Measurements from ENCODE around the gene RNF175. TPM values are rescaled to one million over a fixed set of nuclear protein-coding genes. Genes with fewer than 3 reads are reported as not detected.
A peak's percentile ranks its signal among the peaks of the same experiment; 100 is the strongest.

RNF175 gene
- total and polyA plus RNA-seq, 5 donors from 2014 or later, result 2.1 to 17.3 (median 10.0) TPM

DNA sequence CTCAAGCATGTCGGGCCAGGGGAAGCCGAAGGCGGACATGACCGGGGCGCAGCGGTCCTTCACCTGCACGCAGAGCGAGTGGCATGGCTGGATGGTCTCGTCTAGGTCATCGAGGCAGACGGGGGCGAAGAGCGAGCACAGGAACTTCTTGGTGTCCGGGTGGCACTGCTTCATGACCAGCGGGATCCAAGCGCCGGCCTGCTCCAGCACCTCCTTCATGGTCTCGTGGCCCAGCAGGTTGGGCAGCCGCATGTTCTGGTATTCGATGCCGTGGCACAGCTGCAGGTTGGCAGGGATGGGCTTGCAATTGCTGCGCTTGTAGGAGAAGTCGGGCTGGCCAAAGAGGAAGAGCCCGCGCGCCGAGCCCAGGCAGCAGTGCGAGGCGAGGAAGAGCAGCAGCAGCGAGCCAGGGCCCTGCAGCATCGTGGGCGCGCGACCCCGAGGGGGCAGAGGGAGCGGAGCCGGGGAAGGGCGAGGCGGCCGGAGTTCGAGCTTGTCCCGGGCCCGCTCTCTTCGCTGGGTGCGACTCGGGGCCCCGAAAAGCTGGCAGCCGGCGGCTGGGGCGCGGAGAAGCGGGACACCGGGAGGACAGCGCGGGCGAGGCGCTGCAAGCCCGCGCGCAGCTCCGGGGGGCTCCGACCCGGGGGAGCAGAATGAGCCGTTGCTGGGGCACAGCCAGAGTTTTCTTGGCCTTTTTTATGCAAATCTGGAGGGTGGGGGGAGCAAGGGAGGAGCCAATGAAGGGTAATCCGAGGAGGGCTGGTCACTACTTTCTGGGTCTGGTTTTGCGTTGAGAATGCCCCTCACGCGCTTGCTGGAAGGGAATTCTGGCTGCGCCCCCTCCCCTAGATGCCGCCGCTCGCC lies 28.8 kb upstream of the RNF175 start, which contains the start of gene SFRP2:
Gene SFRP2 (minus strand): TSS at position 671 of the 864 bp plus-strand sequence. CDS start 248 bp downstream, at position 423.
- ATAC-seq (ENCODE audit: low read depth in 2 of 2) (no peak), DNase-seq (peak in 1 of 3 donors; percentile 7)
- no peak within 1 kb of the TSS for H3K27ac ChIP-seq (ENCODE audit: insufficient read depth, low read length, poor library complexity, severe bottlenecking)
- no peak within 1 kb of the TSS for H3K4me3 ChIP-seq (ENCODE audit: low read depth, low read length)
- H3K9me3 Mint-ChIP-seq, result peaks cover 0 to 5% (median 0%) of the 10 kb centered on the region in 7 donors
- H3K36me3 ChIP-seq (ENCODE audit: control insufficient read depth, insufficient read depth, low read length), result no peaks in the 10 kb centered on the region
- H3K4me3 Mint-ChIP-seq, result peak within 1 kb of the TSS; percentile 59 to 76 (median 64)
- no peaks in the 10 kb centered on the region for H3K9me3 ChIP-seq (ENCODE audit: control insufficient read depth in 2 of 2, low read length in 2 of 2)
- H3K4me1 Mint-ChIP-seq, result peaks cover 5 to 50% (median 19%) of the 10 kb centered on the region in 4 donors
- peaks cover 4% of the 10 kb centered on the region for H3K36me3 Mint-ChIP-seq
- H3K27me3 Mint-ChIP-seq, result peaks cover 88% of the 10 kb centered on the region
- H3K27ac Mint-ChIP-seq, result no peak within 1 kb of the TSS
- peaks cover 40% of the 10 kb centered on the region for H3K4me1 ChIP-seq (ENCODE audit: control insufficient read depth, insufficient read depth, low read length, poor library complexity, severe bottlenecking)
- peaks cover 35% of the 10 kb centered on the region for H3K27me3 ChIP-seq (ENCODE audit: control insufficient read depth, insufficient read depth, low read length)

DNA sequence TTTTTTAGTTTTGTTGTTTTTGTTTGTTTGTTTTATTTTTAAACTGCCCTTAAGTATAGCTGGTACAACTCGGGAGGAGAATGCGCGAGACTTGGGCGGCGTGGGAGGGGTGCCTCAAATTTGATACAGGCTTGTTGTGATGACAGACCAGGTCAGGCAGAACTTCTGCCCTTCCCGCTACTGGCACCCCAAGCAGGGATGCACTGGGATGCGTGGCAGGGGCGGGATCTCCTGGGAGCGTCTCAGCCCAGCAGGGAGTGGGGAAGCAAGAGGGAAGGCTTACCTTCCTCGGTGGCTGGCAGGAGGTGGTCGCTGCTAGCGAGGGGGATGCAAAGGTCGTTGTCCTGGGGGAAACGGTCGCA lies 28.2 kb upstream of the RNF175 start:
- Histone ChIP-seq H3K27ac (ENCODE audit: insufficient read depth, low read length, poor library complexity, severe bottlenecking) (no peak overlapping the region), H3K4me1 (ENCODE audit: control insufficient read depth, insufficient read depth, low read length, poor library complexity, severe bottlenecking) (peaks cover 40% of the 10 kb centered on the region), H3K4me3 (ENCODE audit: low read depth, low read length) (no peak overlapping the region), H3K36me3 (ENCODE audit: control insufficient read depth, insufficient read depth, low read length) (no peaks in the 10 kb centered on the region), H3K27me3 (ENCODE audit: control insufficient read depth, insufficient read depth, low read length) (peaks cover 36% of the 10 kb centered on the region), H3K9me3 (ENCODE audit: control insufficient read depth in 2 of 2, low read length in 2 of 2) (no peaks in the 10 kb centered on the region)
- Mint-ChIP-seq H3K4me1 (peaks cover 5 to 48% (median 17%) of the 10 kb centered on the region in 4 donors), H3K36me3 (peaks cover 4% of the 10 kb centered on the region), H3K9me3 (peaks cover 0 to 5% (median 0%) of the 10 kb centered on the region in 7 donors), H3K4me3 (peak overlapping the region in 3 of 4 donors; percentile 59 to 76 (median 60)), H3K27me3 (peaks cover 87% of the 10 kb centered on the region), H3K27ac (no peak overlapping the region)
- no peak for ATAC-seq (ENCODE audit: low read depth in 2 of 2)
- no peak for DNase-seq

GRCh38 chr4:153787575-153787974 lies 27.8 kb upstream of the RNF175 start:
- no peak overlapping the region for H3K27ac ChIP-seq (ENCODE audit: insufficient read depth, low read length, poor library complexity, severe bottlenecking)
- peaks cover 38% of the 10 kb centered on the region for H3K27me3 ChIP-seq (ENCODE audit: control insufficient read depth, insufficient read depth, low read length)
- H3K27ac Mint-ChIP-seq, result no peak overlapping the region
- peaks cover 40% of the 10 kb centered on the region for H3K4me1 ChIP-seq (ENCODE audit: control insufficient read depth, insufficient read depth, low read length, poor library complexity, severe bottlenecking)
- no peak for ATAC-seq (ENCODE audit: low read depth in 2 of 2)
- H3K4me3 ChIP-seq (ENCODE audit: low read depth, low read length), result no peak overlapping the region
- peaks cover 82% of the 10 kb centered on the region for H3K27me3 Mint-ChIP-seq
- H3K9me3 ChIP-seq (ENCODE audit: control insufficient read depth in 2 of 2, low read length in 2 of 2), result no peaks in the 10 kb centered on the region
- H3K9me3 Mint-ChIP-seq, result peaks cover 0 to 5% (median 0%) of the 10 kb centered on the region in 7 donors
- peaks cover 4% of the 10 kb centered on the region for H3K36me3 Mint-ChIP-seq
- H3K36me3 ChIP-seq (ENCODE audit: control insufficient read depth, insufficient read depth, low read length), result no peaks in the 10 kb centered on the region
- peak overlapping the region in 1 of 4 donors; percentile 0 for H3K4me3 Mint-ChIP-seq
- no peak for DNase-seq
- H3K4me1 Mint-ChIP-seq, result peaks cover 5 to 44% (median 17%) of the 10 kb centered on the region in 4 donors

DNA sequence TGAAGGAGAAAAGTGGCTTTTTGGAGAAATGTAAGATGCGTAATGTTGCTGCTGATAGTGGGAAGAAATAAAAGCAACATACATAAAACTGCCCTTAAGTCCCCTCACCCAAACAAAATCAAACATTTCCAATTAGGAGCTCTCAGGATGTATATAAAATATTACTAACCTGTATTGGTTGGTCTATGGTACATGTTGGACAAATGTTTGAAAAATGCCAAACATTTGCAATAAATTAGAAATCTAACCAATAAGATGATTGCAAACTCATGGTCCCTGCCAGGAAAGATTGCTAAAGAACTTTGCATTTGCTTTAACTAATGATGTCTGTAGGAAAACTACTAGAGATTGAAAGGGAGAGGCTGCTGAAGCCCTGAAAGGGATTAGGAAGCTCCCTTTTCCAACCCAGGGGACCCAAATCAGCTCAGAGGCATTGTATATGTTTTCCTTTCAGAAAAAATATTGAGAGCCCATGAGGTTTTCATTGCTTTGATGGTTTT lies 27.3 kb upstream of the RNF175 start:
- Histone ChIP-seq H3K4me1 (ENCODE audit: control insufficient read depth, insufficient read depth, low read length, poor library complexity, severe bottlenecking) (peaks cover 35% of the 10 kb centered on the region), H3K27me3 (ENCODE audit: control insufficient read depth, insufficient read depth, low read length) (peaks cover 37% of the 10 kb centered on the region), H3K27ac (ENCODE audit: insufficient read depth, low read length, poor library complexity, severe bottlenecking) (no peak overlapping the region), H3K36me3 (ENCODE audit: control insufficient read depth, insufficient read depth, low read length) (no peaks in the 10 kb centered on the region), H3K9me3 (ENCODE audit: control insufficient read depth in 2 of 2, low read length in 2 of 2) (no peaks in the 10 kb centered on the region), H3K4me3 (ENCODE audit: low read depth, low read length) (no peak overlapping the region)
- Mint-ChIP-seq H3K9me3 (peaks cover 0 to 5% (median 0%) of the 10 kb centered on the region in 7 donors), H3K4me1 (peaks cover 5 to 39% (median 17%) of the 10 kb centered on the region in 4 donors), H3K4me3 (no peak overlapping the region), H3K36me3 (peaks cover 4% of the 10 kb centered on the region), H3K27ac (no peak overlapping the region), H3K27me3 (peaks cover 80% of the 10 kb centered on the region)
- DNase-seq (no peak), ATAC-seq (ENCODE audit: low read depth in 2 of 2) (no peak)

GRCh38 chr4:153785910-153786721 lies 26.3 kb upstream of the RNF175 start:
- no peak for ATAC-seq (ENCODE audit: low read depth in 2 of 2)

GRCh38 chr4:153784166-153784699 lies 24.4 kb upstream of the RNF175 start:
- Histone ChIP-seq H3K4me1 (ENCODE audit: control insufficient read depth, insufficient read depth, low read length, poor library complexity, severe bottlenecking) (peaks cover 6% of the 10 kb centered on the region), H3K27ac (ENCODE audit: insufficient read depth, low read length, poor library complexity, severe bottlenecking) (no peak overlapping the region), H3K9me3 (ENCODE audit: control insufficient read depth in 2 of 2, low read length in 2 of 2) (no peaks in the 10 kb centered on the region), H3K4me3 (ENCODE audit: low read depth, low read length) (no peak overlapping the region), H3K27me3 (ENCODE audit: control insufficient read depth, insufficient read depth, low read length) (peaks cover 30% of the 10 kb centered on the region), H3K36me3 (ENCODE audit: control insufficient read depth, insufficient read depth, low read length) (no peaks in the 10 kb centered on the region)
- peaks cover 0 to 15% (median 7%) of the 10 kb centered on the region in 4 donors for H3K4me1 Mint-ChIP-seq
- H3K27me3 Mint-ChIP-seq, result peaks cover 56% of the 10 kb centered on the region
- H3K36me3 Mint-ChIP-seq, result peaks cover 4% of the 10 kb centered on the region
- peaks cover 0 to 2% (median 0%) of the 10 kb centered on the region in 7 donors for H3K9me3 Mint-ChIP-seq
- peak overlapping the region in 1 of 3 donors; percentile 89 for H3K27ac Mint-ChIP-seq
- ATAC-seq (ENCODE audit: low read depth in 2 of 2), result no peak
- no peak overlapping the region for H3K4me3 Mint-ChIP-seq
- no peak for DNase-seq

More at GRCh38 chr4:153785910-153786721, 26.3 kb upstream of the RNF175 start:
- Histone ChIP-seq H3K27ac (ENCODE audit: insufficient read depth, low read length, poor library complexity, severe bottlenecking) (no peak overlapping the region), H3K9me3 (ENCODE audit: control insufficient read depth in 2 of 2, low read length in 2 of 2) (no peaks in the 10 kb centered on the region), H3K27me3 (ENCODE audit: control insufficient read depth, insufficient read depth, low read length) (peaks cover 30% of the 10 kb centered on the region), H3K36me3 (ENCODE audit: control insufficient read depth, insufficient read depth, low read length) (no peaks in the 10 kb centered on the region), H3K4me3 (ENCODE audit: low read depth, low read length) (no peak overlapping the region), H3K4me1 (ENCODE audit: control insufficient read depth, insufficient read depth, low read length, poor library complexity, severe bottlenecking) (peaks cover 25% of the 10 kb centered on the region)
- H3K27ac Mint-ChIP-seq, result no peak overlapping the region
- peaks cover 0 to 5% (median 0%) of the 10 kb centered on the region in 7 donors for H3K9me3 Mint-ChIP-seq
- peaks cover 72% of the 10 kb centered on the region for H3K27me3 Mint-ChIP-seq
- H3K36me3 Mint-ChIP-seq, result peaks cover 4% of the 10 kb centered on the region
- no peak overlapping the region for H3K4me3 Mint-ChIP-seq
- H3K4me1 Mint-ChIP-seq, result peaks cover 0 to 29% (median 11%) of the 10 kb centered on the region in 4 donors
- DNase-seq, result peak in 2 of 3 donors; percentile 8 to 30

DNA sequence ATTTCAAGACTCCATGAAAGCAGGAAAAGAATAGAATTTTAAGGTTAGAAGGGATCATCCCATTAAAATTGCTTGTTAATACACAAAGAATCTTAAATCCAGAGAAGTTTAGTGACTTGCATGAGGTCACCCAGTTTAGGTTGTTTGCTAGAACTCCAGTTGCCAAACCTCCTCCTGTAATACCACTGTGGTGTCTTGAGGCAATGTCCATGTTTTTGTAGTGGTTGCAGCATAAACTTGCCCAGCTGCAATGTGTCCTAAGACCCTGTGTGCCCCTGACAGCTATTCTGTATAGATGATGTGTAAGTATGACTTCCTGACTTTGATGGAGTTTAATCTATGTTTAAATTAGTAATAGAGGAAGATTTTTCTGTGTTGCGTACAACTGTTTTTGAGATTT lies 22.8 kb upstream of the RNF175 start:
- H3K9me3 ChIP-seq (ENCODE audit: control insufficient read depth in 2 of 2, low read length in 2 of 2), result peaks cover 3 to 7% of the 10 kb centered on the region in 2 experiments
- peaks cover 33% of the 10 kb centered on the region for H3K27me3 ChIP-seq (ENCODE audit: control insufficient read depth, insufficient read depth, low read length)
- no peaks in the 10 kb centered on the region for H3K4me1 ChIP-seq (ENCODE audit: control insufficient read depth, insufficient read depth, low read length, poor library complexity, severe bottlenecking)
- no peaks in the 10 kb centered on the region for H3K36me3 ChIP-seq (ENCODE audit: control insufficient read depth, insufficient read depth, low read length)
- Mint-ChIP-seq H3K4me1 (peaks cover 0 to 5% (median under 1%) of the 10 kb centered on the region in 4 donors), H3K9me3 (peaks cover 0 to 6% (median 4%) of the 10 kb centered on the region in 7 donors), H3K27ac (no peak overlapping the region), H3K36me3 (peaks cover 2% of the 10 kb centered on the region), H3K27me3 (peaks cover 45% of the 10 kb centered on the region), H3K4me3 (no peak overlapping the region)
- ATAC-seq (ENCODE audit: low read depth in 2 of 2), result no peak
- no peak for DNase-seq
- H3K4me3 ChIP-seq (ENCODE audit: low read depth, low read length), result no peak overlapping the region
- H3K27ac ChIP-seq (ENCODE audit: insufficient read depth, low read length, poor library complexity, severe bottlenecking), result no peak overlapping the region
